Activated T-helper 1 cell treated with anti-CD3 and anti-CD28 coated beads, Interleukin-12 subunit alpha, Interleukin-12 subunit beta, Interleukin-2, Interleukin-4 antibody, amounts not matched to agents 30 ng/mL and 10 ng/mL and 1 ng/mL, durations not matched to agents 14 hours and 24 hours and 36 hours (primary cell): ENCODE data around the gene TOPBP1. TPM values are rescaled to one million over a fixed set of nuclear protein-coding genes. Genes with fewer than 3 reads are reported as not detected.

Experiments used
- DNase-seq: peaks from one replicate; pipeline ENCODE4 v3.0.0; 2021; ENCODE audit warnings: low spot score
- H3K27ac Mint-ChIP-seq: one replicate; pipeline ENCODE4 v1.8.0; 2021; ENCODE audit warnings: mild to moderate bottlenecking, mixed read lengths
- H3K27me3 Mint-ChIP-seq: one replicate; pipeline ENCODE4 v1.8.0; 2022; ENCODE audit warnings: mild to moderate bottlenecking, moderate library complexity, mixed read lengths; ENCODE audit not compliant: insufficient read depth
- H3K36me3 Mint-ChIP-seq: one replicate; pipeline ENCODE4 v1.8.0; 2021; ENCODE audit warnings: low read depth, mixed read lengths
- H3K4me1 Mint-ChIP-seq: one replicate; pipeline ENCODE4 v1.8.0; 2021; ENCODE audit warnings: low read depth, mixed read lengths
- H3K4me3 Mint-ChIP-seq: one replicate; pipeline ENCODE4 v1.8.0; 2021; ENCODE audit warnings: mild to moderate bottlenecking, moderate library complexity, mixed read lengths
- H3K9me3 Mint-ChIP-seq: one replicate; pipeline ENCODE4 v1.8.0; 2021; ENCODE audit warnings: mixed read lengths
- intact Hi-C: fragments of 100-400 bp; cut with micrococcal nuclease; formaldehyde crosslinking; loops from one replicate; pipeline ENCODE4 v1.15.1; 2024
- total RNA-seq: library from RNA; stranded (reverse); gene quantifications from 2 replicates; pipeline ENCODE4 v1.2.3, GENCODE V29; 2022

The TOPBP1 gene
- total RNA-seq: 88.5 and 94.1 TPM in 2 replicates

GRCh38 chr3:133661454-133662277 is at the start of gene TOPBP1:
Gene TOPBP1, minus strand, starts transcription at chr3:133661941. Its CDS starts 814 bp downstream, at chr3:133661127.
- peak; percentile 90 for DNase-seq
- Mint-ChIP-seq H3K36me3 (peaks cover 24% of the 10 kb centered on the region), H3K9me3 (no peaks in the 10 kb centered on the region), H3K4me3 (peak within 1 kb of the TSS; percentile 99), H3K27me3 (peaks cover 2% of the 10 kb centered on the region), H3K4me1 (peaks cover 47% of the 10 kb centered on the region), H3K27ac (peak within 1 kb of the TSS; percentile 99)
- intact Hi-C loops: loop anchor here (1.0 to 5.0 kb wide), 7 partner anchors 88 to 1244 kb away; partner anchors contain the start of genes ANAPC13, CDV3, DNAJC13 and NPHP3

GRCh38 chr3:133711013-133711412 is 49.3 kb upstream of the TOPBP1 start:
- no peak for DNase-seq
- Mint-ChIP-seq H3K9me3 (no peaks in the 10 kb centered on the region), H3K27ac (no peak overlapping the region), H3K4me1 (no peaks in the 10 kb centered on the region), H3K27me3 (peaks cover 1% of the 10 kb centered on the region), H3K36me3 (no peaks in the 10 kb centered on the region), H3K4me3 (no peak overlapping the region)
- intact Hi-C loops: no loop called here

- intact Hi-C loops: no loop called here
- Mint-ChIP-seq H3K27me3 (peaks cover 7% of the 10 kb centered on the region), H3K4me3 (no peak overlapping the region), H3K4me1 (no peaks in the 10 kb centered on the region), H3K9me3 (no peaks in the 10 kb centered on the region), H3K27ac (no peak overlapping the region), H3K36me3 (no peaks in the 10 kb centered on the region)
- DNase-seq: no peak
Observed at GRCh38 chr3:133709139-133709750, 47.5 kb upstream of the TOPBP1 start.

GRCh38 chr3:133706033-133706432 is 44.3 kb upstream of the TOPBP1 start:
- intact Hi-C loops: no loop called here
- H3K27me3 Mint-ChIP-seq: peaks cover 14% of the 10 kb centered on the region
- no peak for DNase-seq
- H3K27ac Mint-ChIP-seq: no peak overlapping the region
- no peak overlapping the region for H3K4me3 Mint-ChIP-seq
- no peaks in the 10 kb centered on the region for H3K36me3 Mint-ChIP-seq
- no peaks in the 10 kb centered on the region for H3K4me1 Mint-ChIP-seq
- H3K9me3 Mint-ChIP-seq: no peaks in the 10 kb centered on the region

- no peaks in the 10 kb centered on the region for H3K36me3 Mint-ChIP-seq
- DNase-seq: no peak
- no peaks in the 10 kb centered on the region for H3K4me1 Mint-ChIP-seq
- no peak overlapping the region for H3K27ac Mint-ChIP-seq
- intact Hi-C loops: no loop called here
- H3K27me3 Mint-ChIP-seq: peaks cover 13% of the 10 kb centered on the region
- no peaks in the 10 kb centered on the region for H3K9me3 Mint-ChIP-seq
- H3K4me3 Mint-ChIP-seq: no peak overlapping the region
Observed at GRCh38 chr3:133703915-133704314, 42.2 kb upstream of the TOPBP1 start.

GRCh38 chr3:133701435-133702358 is 40.0 kb upstream of the TOPBP1 start:
- H3K27ac Mint-ChIP-seq: no peak overlapping the region
- DNase-seq: no peak
- intact Hi-C loops: no loop called here
- H3K36me3 Mint-ChIP-seq: no peaks in the 10 kb centered on the region
- no peaks in the 10 kb centered on the region for H3K4me1 Mint-ChIP-seq
- H3K4me3 Mint-ChIP-seq: no peak overlapping the region
- H3K27me3 Mint-ChIP-seq: peaks cover 16% of the 10 kb centered on the region
- H3K9me3 Mint-ChIP-seq: no peaks in the 10 kb centered on the region

- no peak overlapping the region for H3K27ac Mint-ChIP-seq
- peaks cover 14% of the 10 kb centered on the region for H3K27me3 Mint-ChIP-seq
- H3K4me1 Mint-ChIP-seq: no peaks in the 10 kb centered on the region
- no peaks in the 10 kb centered on the region for H3K9me3 Mint-ChIP-seq
- H3K4me3 Mint-ChIP-seq: no peak overlapping the region
- no peaks in the 10 kb centered on the region for H3K36me3 Mint-ChIP-seq
- intact Hi-C loops: no loop called here
- DNase-seq: no peak
Observed at GRCh38 chr3:133700351-133700750, 38.6 kb upstream of the TOPBP1 start.

GRCh38 chr3:133699903-133700302 is 38.2 kb upstream of the TOPBP1 start:
- no peak overlapping the region for H3K27ac Mint-ChIP-seq
- H3K9me3 Mint-ChIP-seq: no peaks in the 10 kb centered on the region
- no peaks in the 10 kb centered on the region for H3K4me1 Mint-ChIP-seq
- DNase-seq: no peak
- H3K36me3 Mint-ChIP-seq: no peaks in the 10 kb centered on the region
- no peak overlapping the region for H3K4me3 Mint-ChIP-seq
- intact Hi-C loops: no loop called here
- H3K27me3 Mint-ChIP-seq: peaks cover 12% of the 10 kb centered on the region

GRCh38 chr3:133699467-133699866 is 37.7 kb upstream of the TOPBP1 start:
- no peak for DNase-seq
- H3K9me3 Mint-ChIP-seq: no peaks in the 10 kb centered on the region
- H3K27me3 Mint-ChIP-seq: peaks cover 12% of the 10 kb centered on the region
- intact Hi-C loops: no loop called here
- no peaks in the 10 kb centered on the region for H3K36me3 Mint-ChIP-seq
- no peak overlapping the region for H3K4me3 Mint-ChIP-seq
- no peak overlapping the region for H3K27ac Mint-ChIP-seq
- no peaks in the 10 kb centered on the region for H3K4me1 Mint-ChIP-seq

- Mint-ChIP-seq H3K27me3 (peaks cover 5% of the 10 kb centered on the region), H3K9me3 (no peaks in the 10 kb centered on the region), H3K4me3 (no peak overlapping the region), H3K27ac (no peak overlapping the region), H3K36me3 (no peaks in the 10 kb centered on the region), H3K4me1 (no peaks in the 10 kb centered on the region)
- intact Hi-C loops: no loop called here
- DNase-seq: no peak
Observed at GRCh38 chr3:133697960-133698359, 36.2 kb upstream of the TOPBP1 start.

- Mint-ChIP-seq H3K9me3 (no peaks in the 10 kb centered on the region), H3K4me1 (no peaks in the 10 kb centered on the region), H3K36me3 (no peaks in the 10 kb centered on the region), H3K27ac (no peak overlapping the region), H3K4me3 (no peak overlapping the region), H3K27me3 (peaks cover 3% of the 10 kb centered on the region)
- intact Hi-C loops: no loop called here
- DNase-seq: no peak
Observed at GRCh38 chr3:133695560-133696171, 33.9 kb upstream of the TOPBP1 start.
